Stomach smooth muscle (tissue), 2 donors: Measurements from ENCODE around the gene IPO4.
A peak's percentile ranks its signal among the peaks of the same experiment; 100 is the strongest.
"Not testable (repeated sequence)": the region's sequence is repeated elsewhere in the genome, so short reads cannot be mapped to it uniquely, and the experiment has no call there.

Experiments
- H3K27ac ChIP-seq: one replicate; pipeline ENCODE4 v1.7.0; 2013; ENCODE audit warnings: mild to moderate bottlenecking, low read length, inconsistent platforms
- H3K27me3 ChIP-seq, 2 donors: one replicate each; pipeline ENCODE4 v1.7.0; 2013; ENCODE audit warnings: low read length in 2 of 2; ENCODE audit not compliant: insufficient read depth in 2 of 2, control insufficient read depth in 1 of 2
- H3K36me3 ChIP-seq, 2 donors: one replicate each; pipeline ENCODE4 v1.7.0; 2013; ENCODE audit warnings: low read length in 2 of 2; ENCODE audit not compliant: control insufficient read depth in 2 of 2, insufficient read depth in 2 of 2
- H3K4me1 ChIP-seq: one replicate; pipeline ENCODE4 v1.7.0; 2013; ENCODE audit warnings: low read length; ENCODE audit not compliant: control insufficient read depth, insufficient read depth
- H3K4me3 ChIP-seq, 2 donors: one replicate each; pipeline ENCODE4 v1.7.0; 2013; ENCODE audit warnings: low read length in 2 of 2
- H3K9ac ChIP-seq, 2 donors: one replicate each; pipeline ENCODE4 v1.7.0; 2013; ENCODE audit warnings: low read length in 2 of 2, mild to moderate bottlenecking in 1 of 2
- H3K9me3 ChIP-seq, 2 donors: one replicate each; pipeline ENCODE4 v1.7.0; 2013; ENCODE audit warnings: low read length in 2 of 2; ENCODE audit not compliant: control insufficient read depth in 2 of 2
- donor health status: healthy.
- donor health status: Pancreatic carcinoma.

Gene IPO4

GRCh38 chr14:24231263-24232120 lies 42.9 kb upstream of the IPO4 start:
- H3K9me3 ChIP-seq, result no peaks in the 10 kb centered on the region
- H3K27me3 ChIP-seq, result no peaks in the 10 kb centered on the region
- peak overlapping the region; percentile 86 to 97 for H3K4me3 ChIP-seq
- H3K4me1 ChIP-seq, result peaks cover 25% of the 10 kb centered on the region
- peak overlapping the region; percentile 78 to 84 for H3K9ac ChIP-seq
- H3K36me3 ChIP-seq, result peaks cover 10 to 14% of the 10 kb centered on the region in 2 donors
- peak overlapping the region; percentile 84 for H3K27ac ChIP-seq

- Histone ChIP-seq H3K4me1 (peaks cover 18% of the 10 kb centered on the region), H3K27ac (no peak overlapping the region), H3K9me3 (no peaks in the 10 kb centered on the region), H3K4me3 (no peak overlapping the region), H3K9ac (no peak overlapping the region), H3K36me3 (peaks cover 0 to 2% of the 10 kb centered on the region in 2 donors), H3K27me3 (no peaks in the 10 kb centered on the region)
Measured at GRCh38 chr14:24228902-24229301, 40.3 kb upstream of the IPO4 start.

DNA sequence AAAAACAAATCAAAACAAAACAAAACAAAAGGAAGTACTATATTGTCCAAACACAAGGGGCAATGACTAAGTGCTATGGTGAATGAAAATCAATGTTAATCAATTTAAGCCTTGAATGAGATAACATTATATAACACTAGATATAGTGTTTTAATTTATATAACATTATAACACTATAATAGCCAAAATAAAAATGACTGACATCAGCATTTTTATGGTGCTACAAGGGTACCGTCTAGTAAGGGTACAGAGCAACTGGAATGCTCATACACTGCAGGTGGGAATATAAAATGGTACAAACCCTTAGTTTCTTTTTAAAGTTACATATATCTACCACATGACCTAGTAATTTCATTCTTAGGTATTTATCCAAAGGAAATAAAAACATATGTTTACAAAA lies 37.9 kb upstream of the IPO4 start:
- no peaks in the 10 kb centered on the region for H3K9me3 ChIP-seq
- H3K27ac ChIP-seq, result no peak overlapping the region
- H3K4me3 ChIP-seq, result no peak overlapping the region
- H3K36me3 ChIP-seq, result peaks cover 0 to 2% of the 10 kb centered on the region in 2 donors
- no peaks in the 10 kb centered on the region for H3K27me3 ChIP-seq
- peaks cover 6% of the 10 kb centered on the region for H3K4me1 ChIP-seq
- no peak overlapping the region for H3K9ac ChIP-seq

DNA sequence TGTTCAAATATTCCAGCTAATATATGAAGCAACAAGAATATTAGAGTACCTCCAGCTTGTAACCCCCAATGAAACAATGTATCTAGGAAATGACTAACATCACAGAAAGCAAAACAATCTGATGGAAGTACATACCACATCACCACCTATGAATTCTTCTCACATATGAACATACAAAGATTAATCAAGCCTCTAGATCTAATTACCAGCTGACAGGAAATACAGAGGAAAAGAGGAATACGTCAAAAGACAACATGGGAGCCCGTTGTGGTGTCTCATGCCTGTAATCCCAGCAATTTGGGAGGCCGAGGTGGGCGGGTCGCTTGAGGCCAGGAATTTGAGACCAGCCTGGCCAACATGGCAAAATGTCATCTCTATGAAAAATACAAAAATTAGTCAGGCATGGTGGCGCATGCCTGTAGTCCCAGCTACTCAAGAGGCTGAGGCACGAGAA lies 36.0 kb upstream of the IPO4 start:
- H3K27me3 ChIP-seq, result no peaks in the 10 kb centered on the region
- no peak overlapping the region for H3K9ac ChIP-seq
- H3K4me1 ChIP-seq, result no peaks in the 10 kb centered on the region
- H3K4me3 ChIP-seq, result no peak overlapping the region
- H3K27ac ChIP-seq, result no peak overlapping the region
- H3K9me3 ChIP-seq, result no peaks in the 10 kb centered on the region
- H3K36me3 ChIP-seq, result peaks cover 0 to 2% of the 10 kb centered on the region in 2 donors

- not testable (repeated sequence) for H3K9ac ChIP-seq, H3K36me3 ChIP-seq, H3K9me3 ChIP-seq, H3K4me1 ChIP-seq, H3K4me3 ChIP-seq, H3K27me3 ChIP-seq, H3K27ac ChIP-seq
Measured at GRCh38 chr14:24222987-24223386, 34.4 kb upstream of the IPO4 start.

DNA sequence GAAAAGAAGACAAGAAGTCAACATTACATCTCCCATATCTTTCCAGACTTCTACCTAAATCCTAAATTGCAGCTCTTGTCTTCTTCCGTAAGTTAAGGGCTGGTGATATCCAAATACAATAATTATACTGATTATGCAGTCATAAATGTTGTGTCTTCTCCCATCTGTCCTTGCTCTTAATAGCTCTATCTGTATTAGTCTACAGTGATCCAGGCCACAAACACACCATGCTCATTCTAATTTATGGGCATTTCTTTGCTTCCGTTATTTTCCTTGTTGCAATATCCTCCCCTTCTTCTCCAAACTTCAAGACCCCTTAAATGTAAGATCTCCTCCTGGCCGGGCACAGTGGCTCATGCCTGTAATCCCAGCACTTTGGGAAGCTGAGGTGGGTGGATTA lies 30.9 kb upstream of the IPO4 start:
- peaks cover 14% of the 10 kb centered on the region for H3K4me1 ChIP-seq
- no peak overlapping the region for H3K27ac ChIP-seq
- H3K4me3 ChIP-seq, result no peak overlapping the region
- peaks cover 4 to 7% of the 10 kb centered on the region in 2 donors for H3K36me3 ChIP-seq
- H3K9ac ChIP-seq, result no peak overlapping the region
- no peaks in the 10 kb centered on the region for H3K9me3 ChIP-seq
- H3K27me3 ChIP-seq, result no peaks in the 10 kb centered on the region

DNA sequence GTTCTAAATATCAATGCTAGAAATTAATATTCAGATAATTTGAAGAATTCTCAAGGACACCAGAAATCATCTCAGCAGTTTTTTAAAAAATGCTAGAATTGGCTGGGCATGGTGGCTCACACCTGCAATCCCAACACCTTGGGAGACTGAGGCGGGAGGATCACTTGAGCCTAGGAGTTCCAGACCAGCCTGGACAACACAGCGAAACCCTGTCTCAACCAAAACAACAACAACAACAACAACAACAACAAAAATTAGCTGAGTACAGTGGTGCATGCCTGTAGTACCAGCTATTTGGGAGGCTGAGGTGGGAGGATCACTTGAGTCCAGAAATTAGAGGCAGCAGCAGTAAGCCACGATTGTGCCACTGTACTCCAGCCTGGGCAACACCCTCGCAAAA lies 30.5 kb upstream of the IPO4 start:
- no peak overlapping the region for H3K4me3 ChIP-seq
- H3K4me1 ChIP-seq, result peaks cover 18% of the 10 kb centered on the region
- H3K9ac ChIP-seq, result no peak overlapping the region
- H3K36me3 ChIP-seq, result peaks cover 4 to 7% of the 10 kb centered on the region in 2 donors
- no peaks in the 10 kb centered on the region for H3K9me3 ChIP-seq
- no peak overlapping the region for H3K27ac ChIP-seq
- no peaks in the 10 kb centered on the region for H3K27me3 ChIP-seq

- peaks cover 24% of the 10 kb centered on the region for H3K4me1 ChIP-seq
- H3K36me3 ChIP-seq, H3K9ac ChIP-seq, H3K27ac ChIP-seq, H3K9me3 ChIP-seq, H3K4me3 ChIP-seq, H3K27me3 ChIP-seq: not testable (repeated sequence)
Measured at GRCh38 chr14:24216876-24217275, 28.3 kb upstream of the IPO4 start.

DNA sequence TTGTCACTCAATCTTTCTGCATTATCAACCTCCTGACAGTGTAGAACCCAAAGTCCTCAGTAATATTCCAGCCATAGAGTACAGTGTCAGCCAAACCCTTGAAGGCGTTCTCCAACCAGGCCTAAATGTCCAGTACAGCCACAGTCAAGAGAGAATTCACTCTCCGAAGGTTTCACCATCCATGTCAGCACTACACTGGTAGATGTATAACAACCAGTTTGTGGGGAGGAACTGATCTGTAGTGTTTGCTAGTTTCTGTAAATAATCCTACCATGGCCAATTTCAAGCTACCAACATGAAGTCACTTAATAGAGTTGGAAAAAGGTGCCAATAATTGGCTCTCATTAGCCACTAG lies 27.7 kb upstream of the IPO4 start:
- H3K27me3 ChIP-seq, result no peaks in the 10 kb centered on the region
- peak overlapping the region; percentile 91 for H3K27ac ChIP-seq
- peak overlapping the region; percentile 79 to 97 for H3K9ac ChIP-seq

GRCh38 chr14:24215495-24216344 lies 27.1 kb upstream of the IPO4 start, which contains the start of gene MDP1:
Gene MDP1, minus strand, starts transcription at chr14:24216066. Its CDS starts 111 bp downstream, at chr14:24215955.
- Histone ChIP-seq H3K4me1 (peaks cover 24% of the 10 kb centered on the region), H3K9me3 (no peaks in the 10 kb centered on the region), H3K4me3 (peak within 1 kb of the TSS; percentile 80 to 97), H3K36me3 (peaks cover 9 to 13% of the 10 kb centered on the region in 2 donors), H3K27ac (peak within 1 kb of the TSS; percentile 91), H3K9ac (peak within 1 kb of the TSS; percentile 79 to 97), H3K27me3 (no peaks in the 10 kb centered on the region)

More for the DNA sequence above, 27.7 kb upstream of the IPO4 start:
- H3K9me3 ChIP-seq, result no peaks in the 10 kb centered on the region
- H3K4me3 ChIP-seq, result peak overlapping the region; percentile 80 to 97
- peaks cover 24% of the 10 kb centered on the region for H3K4me1 ChIP-seq
- peaks cover 6 to 9% of the 10 kb centered on the region in 2 donors for H3K36me3 ChIP-seq
